CD4-positive, alpha-beta T cell treated with Interleukin-10 for 1 hour (primary cell): ENCODE measurements around the gene COL28A1.

Source experiments
- DNase-seq: peaks from one replicate; pipeline ENCODE4 v3.0.0-alpha.2; 2020

COL28A1 gene

DNA sequence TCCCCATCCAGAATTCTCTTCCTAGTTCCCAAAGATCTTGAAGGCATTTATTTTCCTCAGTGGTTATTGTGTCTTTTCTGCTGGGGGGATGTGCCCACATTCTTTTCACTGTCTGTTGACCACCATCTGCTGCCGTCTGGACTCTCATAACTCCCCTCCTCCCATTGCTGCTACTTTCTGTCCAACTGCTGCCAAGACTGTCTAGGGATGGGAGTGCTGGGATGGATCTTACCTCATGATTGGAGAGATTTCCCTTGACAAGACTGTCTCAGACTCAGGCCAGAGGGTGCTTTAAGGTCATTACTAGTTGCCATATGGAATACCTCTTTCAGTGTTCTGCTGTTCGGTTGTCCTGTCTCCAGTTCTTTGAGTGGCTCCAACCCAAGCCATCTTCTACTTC is 211.8 kb downstream of the COL28A1 start:
- DNase-seq, result no peak

DNA sequence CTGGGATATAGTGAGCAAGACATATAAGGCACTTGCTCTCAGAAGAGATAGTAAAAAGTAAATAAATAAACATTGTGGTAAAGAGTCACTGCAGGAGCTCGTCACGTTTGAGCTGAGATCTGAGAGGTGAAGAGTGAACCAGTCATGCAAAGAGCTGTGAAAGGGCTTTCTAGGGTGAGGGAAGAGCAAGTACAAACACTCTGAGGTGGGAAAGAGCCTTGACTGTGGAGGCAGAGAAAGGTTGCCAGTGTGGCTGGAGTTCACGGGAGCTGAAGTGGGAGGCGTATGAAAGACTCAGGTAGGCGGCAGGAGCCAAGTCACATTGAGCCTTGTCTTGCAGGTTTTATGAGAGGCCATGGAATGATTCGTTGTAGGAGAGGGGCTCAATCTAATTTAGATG is 212.3 kb downstream of the COL28A1 start:
- no peak for DNase-seq

DNA sequence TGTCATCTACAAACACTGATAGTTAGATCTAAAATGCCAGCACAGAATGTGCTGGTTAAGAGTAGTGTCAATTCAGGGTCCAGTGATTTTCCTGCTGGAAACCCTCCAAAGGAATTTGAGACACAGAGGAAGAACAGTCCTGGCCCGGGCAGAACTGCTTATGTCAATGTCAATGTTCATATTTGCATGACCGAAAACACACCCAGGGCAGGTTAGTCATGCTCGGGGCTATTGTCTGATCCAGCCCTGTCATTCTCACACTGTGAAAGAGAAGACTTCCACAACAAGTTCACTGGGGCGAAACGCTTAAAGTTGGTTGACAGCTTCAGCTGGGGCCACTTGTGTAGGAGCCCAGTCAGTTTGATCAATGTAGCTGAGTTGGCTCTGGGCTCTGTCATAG is 214.0 kb downstream of the COL28A1 start:
- no peak for DNase-seq

DNA sequence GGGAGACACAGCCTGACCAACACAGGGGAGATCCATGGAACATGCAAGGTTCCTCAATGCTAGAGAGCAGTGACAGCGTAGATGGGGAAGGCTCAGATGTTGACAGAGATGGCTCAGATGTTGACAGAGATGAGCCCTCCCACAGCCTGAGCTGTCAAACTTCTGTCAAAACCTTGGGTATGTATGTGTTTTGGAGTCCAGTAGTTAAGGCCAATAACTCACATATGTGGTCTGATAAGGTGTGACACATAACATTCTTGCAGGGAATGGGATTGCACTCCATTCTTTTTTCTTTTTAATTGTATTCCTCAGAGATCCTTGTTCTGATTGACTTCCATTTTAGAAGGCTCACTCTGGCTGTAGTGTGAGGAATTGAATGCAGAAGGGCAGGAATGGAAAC is 217.1 kb downstream of the COL28A1 start:
- DNase-seq, result no peak

DNA sequence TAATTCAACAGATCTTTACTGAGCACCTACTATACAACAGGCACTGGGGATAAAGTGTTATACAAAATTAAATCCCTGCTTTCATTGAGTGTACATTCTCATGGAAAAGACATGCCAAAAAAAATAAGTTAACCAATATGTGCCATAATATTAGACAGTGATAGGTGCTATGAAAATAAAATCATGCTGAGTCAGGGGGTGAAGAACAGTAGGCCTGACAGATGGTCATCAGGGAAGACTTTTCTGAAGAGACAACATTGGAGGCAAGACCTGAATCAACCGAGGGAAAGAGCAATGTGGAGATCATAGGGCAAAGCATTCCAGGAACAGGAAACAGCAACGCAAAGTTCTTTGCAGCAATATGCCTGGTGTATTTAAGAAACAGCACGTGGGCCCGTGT is 217.8 kb downstream of the COL28A1 start:
- no peak for DNase-seq

DNA sequence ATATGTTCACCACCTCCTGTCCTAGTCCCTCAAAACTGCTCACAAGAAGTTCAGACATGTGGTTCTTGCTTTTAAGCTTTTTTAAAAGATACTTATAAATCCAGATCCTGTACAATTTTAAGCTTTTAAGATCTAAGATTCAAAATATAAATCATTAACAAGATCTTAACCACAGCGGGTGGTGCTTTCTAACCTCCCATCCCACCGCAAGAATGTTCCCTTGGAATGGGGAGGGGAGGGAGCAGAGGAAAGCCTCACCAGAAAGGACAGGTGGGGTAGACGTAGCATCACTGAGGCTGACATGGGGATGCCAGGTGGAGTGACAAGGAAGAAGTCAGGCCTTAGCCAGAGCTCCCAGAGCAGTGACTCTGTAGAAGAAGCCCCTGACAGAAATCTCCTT is 219.8 kb downstream of the COL28A1 start:
- DNase-seq, result no peak

DNA sequence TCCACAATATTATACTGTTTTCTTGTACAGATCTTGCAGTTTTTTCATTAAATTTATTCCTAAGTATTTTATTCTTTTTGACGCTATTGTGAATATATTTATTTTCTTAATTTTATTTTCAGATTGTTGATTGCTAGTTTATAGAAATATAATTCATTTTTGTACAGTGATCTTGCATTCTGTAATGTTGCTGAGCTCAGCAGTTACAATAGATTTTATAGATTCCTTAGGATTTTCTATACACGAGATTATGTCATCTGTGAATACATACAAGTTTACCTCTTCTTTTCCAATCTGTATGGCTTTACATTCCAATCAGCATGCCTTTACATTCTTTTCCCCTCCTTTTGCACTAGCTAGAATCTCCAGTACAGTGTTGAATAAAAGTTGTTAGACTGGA is 223.3 kb downstream of the COL28A1 start:
- no peak for DNase-seq

DNA sequence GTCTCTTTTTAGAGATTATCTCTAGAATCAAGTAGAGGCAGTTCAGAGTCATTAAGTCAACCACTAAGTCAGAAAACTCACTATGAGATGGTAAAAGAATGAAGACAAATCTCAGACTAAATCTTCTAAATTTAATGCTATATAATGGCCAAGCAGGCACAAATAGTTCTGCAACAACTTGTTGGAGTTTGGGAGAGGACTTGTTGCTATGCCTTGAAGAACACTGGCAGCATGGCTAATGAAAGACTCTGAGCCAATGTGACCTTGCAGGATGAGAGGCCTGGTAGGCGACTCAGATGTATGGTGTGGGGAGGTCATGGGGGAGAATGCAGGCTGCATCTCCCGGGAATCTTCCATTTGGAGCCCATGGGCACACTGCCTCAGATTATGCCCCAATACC is 224.7 kb downstream of the COL28A1 start:
- no peak for DNase-seq

DNA sequence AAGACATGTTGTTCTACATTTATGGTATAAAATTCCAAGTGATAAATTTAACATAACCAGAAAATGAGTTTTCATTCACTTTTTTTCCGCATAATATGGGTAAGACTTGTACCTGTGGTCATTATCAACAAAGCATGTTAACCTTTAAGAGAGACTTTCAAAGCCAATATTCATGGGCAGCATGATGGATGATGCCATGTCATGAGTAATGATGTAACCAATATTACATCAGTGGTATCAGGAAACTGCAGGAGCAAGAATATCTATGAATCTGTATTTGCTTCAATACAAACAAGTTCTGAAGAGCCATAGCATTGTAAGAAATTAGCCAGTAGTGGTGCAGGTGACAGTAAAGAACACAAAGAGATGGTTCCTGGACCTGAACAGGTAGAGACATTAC is 226.5 kb downstream of the COL28A1 start:
- DNase-seq, result no peak
